Loucy (cell line): ENCODE measurements around the gene WTIP.
"Not testable (repeated sequence)": the region's sequence is repeated elsewhere in the genome, so short reads cannot be mapped to it uniquely, and the experiment has no call there.

Experiments
- H2AFZ ChIP-seq: fragments of 200-600 bp; sonication (generic); 2 replicates; pipeline ENCODE4 v1.6.0; 2016; ENCODE audit warnings: antibody characterized with exemption, mild to moderate bottlenecking, low read length, moderate library complexity
- H3F3A ChIP-seq: fragments of 200-600 bp; 2 replicates; pipeline ENCODE4 v1.6.0; 2016; ENCODE audit warnings: antibody characterized with exemption, low read depth, mild to moderate bottlenecking
- H3K27me3 ChIP-seq: fragments of 200-600 bp; sonication (generic); 2 replicates; pipeline ENCODE4 v1.6.1; 2014; ENCODE audit warnings: low read length, mild to moderate bottlenecking; ENCODE audit not compliant: insufficient read depth, poor library complexity, severe bottlenecking
- H3K36me3 ChIP-seq: fragments of 200-600 bp; sonication (generic); 2 replicates; pipeline ENCODE4 v1.6.1; 2016; ENCODE audit warnings: low read length; ENCODE audit not compliant: insufficient read depth
- H3K4me1 ChIP-seq: fragments of 200-600 bp; sonication (generic); 2 replicates; pipeline ENCODE4 v1.5.1; 2014; ENCODE audit warnings: low read length, mild to moderate bottlenecking; ENCODE audit not compliant: insufficient read depth, poor library complexity, severe bottlenecking
- H3K4me2 ChIP-seq: fragments of 200-600 bp; sonication (generic); 2 replicates; pipeline ENCODE4 v1.6.0; 2014; ENCODE audit warnings: antibody characterized with exemption, low read length, low read depth, mild to moderate bottlenecking; ENCODE audit not compliant: poor library complexity, severe bottlenecking
- H3K4me3 ChIP-seq: fragments of 200-600 bp; sonication (generic); 2 replicates; pipeline ENCODE4 v1.5.1; 2014; ENCODE audit warnings: low read length, mild to moderate bottlenecking, mixed read lengths; ENCODE audit not compliant: poor library complexity, severe bottlenecking
- H3K79me2 ChIP-seq: fragments of 200-600 bp; sonication (generic); 2 replicates; pipeline ENCODE4 v1.6.1; 2014; ENCODE audit warnings: low read length; ENCODE audit not compliant: insufficient read depth
- H3K9ac ChIP-seq: fragments of 200-600 bp; sonication (generic); 2 replicates; pipeline ENCODE4 v1.6.0; 2014; ENCODE audit warnings: mild to moderate bottlenecking, low read depth, low read length, moderate library complexity; ENCODE audit not compliant: poor library complexity, severe bottlenecking
- H3K9me2 ChIP-seq: fragments of 200-600 bp; sonication (generic); replicated peaks from 2 replicates; pipeline ENCODE4 v1.6.1; 2016; ENCODE audit warnings: low read depth, low read length, mixed read lengths
- H3K9me3 ChIP-seq: fragments of 200-600 bp; sonication (generic); 2 replicates; pipeline ENCODE4 v1.6.1; 2014; ENCODE audit warnings: mild to moderate bottlenecking, antibody characterized with exemption, low read length, low read depth; ENCODE audit not compliant: insufficient read depth
- H4K20me1 ChIP-seq: fragments of 200-600 bp; sonication (generic); 2 replicates; pipeline ENCODE4 v1.6.0; 2014; ENCODE audit warnings: antibody characterized with exemption, low read length, mild to moderate bottlenecking; ENCODE audit not compliant: insufficient read depth, poor library complexity, severe bottlenecking
- CTCF ChIP-seq: fragments of 200-600 bp; sonication (generic); conservative IDR thresholded peaks from 2 replicates; pipeline ENCODE4 v1.5.1; 2014; ENCODE audit warnings: mild to moderate bottlenecking, antibody characterized with exemption, low read length
- EZH2phosphoT487 ChIP-seq: fragments of 200-600 bp; IDR thresholded peaks from 2 replicates; pipeline ENCODE4 v1.6.1; 2018; ENCODE audit warnings: antibody characterized with exemption, mild to moderate bottlenecking, moderate library complexity, borderline replicate concordance

The WTIP gene

GRCh38 chr19:34459614-34460013, 21.9 kb upstream of the WTIP start:
- Histone ChIP-seq H3F3A (no peaks in the 10 kb centered on the region; the same call in 1 of the 2 replicates), H3K4me2 (no peak overlapping the region), H3K9ac (no peak overlapping the region), H3K36me3 (peaks cover 85% of the 10 kb centered on the region), H3K4me1 (no peaks in the 10 kb centered on the region), H2AFZ (no peak overlapping the region), H4K20me1 (peaks cover 25% of the 10 kb centered on the region), H3K79me2 (peaks cover 47% of the 10 kb centered on the region; the same call in 1 of the 2 replicates), H3K9me3 (no peaks in the 10 kb centered on the region), H3K27me3 (no peaks in the 10 kb centered on the region), H3K4me3 (no peak overlapping the region), H3K9me2 (no peaks in the 10 kb centered on the region)
- TF ChIP-seq EZH2phosphoT487 (no peak), CTCF (no peak)

- Histone ChIP-seq H3K36me3 (peaks cover 91% of the 10 kb centered on the region), H3F3A (no peaks in the 10 kb centered on the region; the same call in 1 of the 2 replicates), H3K9ac (no peak overlapping the region), H3K9me2 (no peaks in the 10 kb centered on the region), H3K4me2 (no peak overlapping the region), H3K9me3 (no peaks in the 10 kb centered on the region), H4K20me1 (peaks cover 28% of the 10 kb centered on the region), H3K79me2 (peaks cover 47% of the 10 kb centered on the region; the same call in 1 of the 2 replicates), H3K4me3 (no peak overlapping the region), H2AFZ (no peak overlapping the region), H3K27me3 (no peaks in the 10 kb centered on the region), H3K4me1 (no peaks in the 10 kb centered on the region)
- TF ChIP-seq EZH2phosphoT487 (no peak), CTCF (no peak)
Measured at GRCh38 chr19:34461375-34462100, 20.0 kb upstream of the WTIP start.

- Histone ChIP-seq H4K20me1 (peaks cover 23% of the 10 kb centered on the region), H3K36me3 (peaks cover 96% of the 10 kb centered on the region), H3K79me2 (peaks cover 29% of the 10 kb centered on the region; the same call in 1 of the 2 replicates)
- H3K9me2 ChIP-seq, H3K9me3 ChIP-seq, H2AFZ ChIP-seq, H3K9ac ChIP-seq, H3K27me3 ChIP-seq, H3K4me2 ChIP-seq, H3F3A ChIP-seq, H3K4me1 ChIP-seq, H3K4me3 ChIP-seq: not testable (repeated sequence)
Measured at GRCh38 chr19:34464785-34465184, 16.8 kb upstream of the WTIP start.

- H3F3A ChIP-seq, result no peaks in the 10 kb centered on the region
- no peak overlapping the region for H3K9ac ChIP-seq
- H3K36me3 ChIP-seq, result peaks cover 94% of the 10 kb centered on the region; the same call in 1 of the 2 replicates
- no peak overlapping the region for H2AFZ ChIP-seq
- H4K20me1 ChIP-seq, result peaks cover 8% of the 10 kb centered on the region
- no peak overlapping the region for H3K4me3 ChIP-seq
- peaks cover 2% of the 10 kb centered on the region; the same call in 1 of the 2 replicates for H3K79me2 ChIP-seq
- no peaks in the 10 kb centered on the region for H3K27me3 ChIP-seq
- no peak for TF ChIP-seq CTCF
- no peak for TF ChIP-seq EZH2phosphoT487
- H3K9me3 ChIP-seq, result no peaks in the 10 kb centered on the region
- no peak overlapping the region for H3K4me2 ChIP-seq
- H3K9me2 ChIP-seq, result no peaks in the 10 kb centered on the region
- H3K4me1 ChIP-seq, result no peaks in the 10 kb centered on the region
Measured at GRCh38 chr19:34468409-34468808, 13.1 kb upstream of the WTIP start.

- H3K4me2 ChIP-seq, H3K4me1 ChIP-seq, H2AFZ ChIP-seq, H3K9me2 ChIP-seq, H4K20me1 ChIP-seq, H3K9me3 ChIP-seq, H3K27me3 ChIP-seq, H3K79me2 ChIP-seq, H3F3A ChIP-seq, H3K9ac ChIP-seq, H3K4me3 ChIP-seq: not testable (repeated sequence)
- peaks cover 88% of the 10 kb centered on the region; the same call in 1 of the 2 replicates for H3K36me3 ChIP-seq
Measured at GRCh38 chr19:34469026-34469425, 12.5 kb upstream of the WTIP start.
